Measurements from ENCODE around the gene AGO4. TPM values are rescaled to one million over a fixed set of nuclear protein-coding genes. Genes with fewer than 3 reads are reported as not detected.

AGO4 gene
- total RNA-seq, 1 experiment from 2014 or later: 14.8 TPM

DNA sequence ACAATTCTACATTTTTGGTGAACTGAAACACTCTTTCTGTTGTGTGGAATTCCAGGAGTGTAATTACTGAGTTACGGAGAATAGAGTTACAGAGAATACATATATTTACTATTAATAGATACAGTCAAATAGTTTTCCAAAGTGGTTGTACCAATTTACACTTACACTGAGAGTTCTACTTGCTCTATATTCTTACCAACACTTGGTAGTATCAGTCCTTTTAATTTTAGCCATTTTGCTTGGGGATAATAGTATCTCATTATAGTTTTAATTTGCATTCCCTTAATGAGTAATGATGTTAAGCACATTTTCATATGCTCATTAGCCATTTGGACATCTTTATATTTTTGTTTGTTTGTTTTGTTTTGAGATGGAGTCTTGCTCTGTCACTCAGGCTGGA, 28.9 kb downstream of the AGO4 start:
- CTCF ChIA-PET: no interaction called here
- no TSS peak for BruUV-seq (replicated peaks)
- Histone ChIP-seq H3K4me1 (ENCODE audit: control insufficient read depth, insufficient read depth, low read length) (no peaks in the 10 kb centered on the region), H3K9me3 (ENCODE audit: control insufficient read depth, insufficient read depth, low read depth, low read length) (no peaks in the 10 kb centered on the region), H3K27me3 (ENCODE audit: control insufficient read depth, insufficient read depth, low read length) (no peaks in the 10 kb centered on the region), H3K27ac (ENCODE audit: low read length) (no peak overlapping the region), H3K4me3 (ENCODE audit: low read depth in 2 of 2, low read length in 2 of 2) (no peak overlapping the region), H3K36me3 (ENCODE audit: control insufficient read depth, insufficient read depth, low read length) (0 out of 2 replicates have a peak, but pooled peaks cover 2% of the 10 kb centered on the region)
- DNase-seq (ENCODE audit: low read depth, low spot score) (no peak), ATAC-seq (no peak)
- POLR2A ChIA-PET: no interaction called here
- intact Hi-C loops (cut with micrococcal nuclease; ENCODE audit: unreplicated experiment) (no loop called here), in situ Hi-C loops (cut with HindIII; ENCODE audit: low pct_unique_long_range_greater_than_20kb, low sequenced_read_pairs) (no loop called here)
- TF ChIP-seq SIN3A (IDR thresholded peaks at IDR 0.05; ENCODE audit: borderline replicate concordance, insufficient read depth, low read depth, low read length): no peak
- TF ChIP-seq, protein P1, sequence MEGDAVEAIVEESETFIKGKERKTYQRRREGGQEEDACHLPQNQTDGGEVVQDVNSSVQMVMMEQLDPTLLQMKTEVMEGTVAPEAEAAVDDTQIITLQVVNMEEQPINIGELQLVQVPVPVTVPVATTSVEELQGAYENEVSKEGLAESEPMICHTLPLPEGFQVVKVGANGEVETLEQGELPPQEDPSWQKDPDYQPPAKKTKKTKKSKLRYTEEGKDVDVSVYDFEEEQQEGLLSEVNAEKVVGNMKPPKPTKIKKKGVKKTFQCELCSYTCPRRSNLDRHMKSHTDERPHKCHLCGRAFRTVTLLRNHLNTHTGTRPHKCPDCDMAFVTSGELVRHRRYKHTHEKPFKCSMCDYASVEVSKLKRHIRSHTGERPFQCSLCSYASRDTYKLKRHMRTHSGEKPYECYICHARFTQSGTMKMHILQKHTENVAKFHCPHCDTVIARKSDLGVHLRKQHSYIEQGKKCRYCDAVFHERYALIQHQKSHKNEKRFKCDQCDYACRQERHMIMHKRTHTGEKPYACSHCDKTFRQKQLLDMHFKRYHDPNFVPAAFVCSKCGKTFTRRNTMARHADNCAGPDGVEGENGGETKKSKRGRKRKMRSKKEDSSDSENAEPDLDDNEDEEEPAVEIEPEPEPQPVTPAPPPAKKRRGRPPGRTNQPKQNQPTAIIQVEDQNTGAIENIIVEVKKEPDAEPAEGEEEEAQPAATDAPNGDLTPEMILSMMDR (IDR thresholded peaks at IDR 0.05): no peak
- no peak for TF ChIP-seq POLR2AphosphoS5 (IDR thresholded peaks at IDR 0.05; ENCODE audit: low read depth, low read length)
- no peak for TF ChIP-seq REST (IDR thresholded peaks at IDR 0.05; ENCODE audit: insufficient read depth in 1 of 2, low read depth in 2 of 2, low read length in 1 of 2)
- no peak for TF ChIP-seq TCF7L2 (IDR thresholded peaks at IDR 0.05; ENCODE audit: low read depth, low read length)

GRCh38 chr1:35838693-35839245, 31.0 kb downstream of the AGO4 start:
- 0 out of 2 replicates have a peak, but pooled peaks cover 2% of the 10 kb centered on the region for H3K36me3 ChIP-seq (ENCODE audit: control insufficient read depth, insufficient read depth, low read length)
- H3K27me3 ChIP-seq (ENCODE audit: control insufficient read depth, insufficient read depth, low read length): no peaks in the 10 kb centered on the region
- H3K9me3 ChIP-seq (ENCODE audit: control insufficient read depth, insufficient read depth, low read depth, low read length): no peaks in the 10 kb centered on the region
- in situ Hi-C loops (cut with HindIII; ENCODE audit: low pct_unique_long_range_greater_than_20kb, low sequenced_read_pairs): no loop called here
- ATAC-seq: no peak
- POLR2A ChIA-PET: no interaction called here
- TF ChIP-seq POLR2AphosphoS5 (IDR thresholded peaks at IDR 0.05; ENCODE audit: low read depth, low read length) (no peak), SIN3A (IDR thresholded peaks at IDR 0.05; ENCODE audit: borderline replicate concordance, insufficient read depth, low read depth, low read length) (no peak), TCF7L2 (IDR thresholded peaks at IDR 0.05; ENCODE audit: low read depth, low read length) (no peak), REST (IDR thresholded peaks at IDR 0.05; ENCODE audit: insufficient read depth in 1 of 2, low read depth in 2 of 2, low read length in 1 of 2) (no peak)
- TF ChIP-seq, protein P1 (IDR thresholded peaks at IDR 0.05): no peak
- BruUV-seq (replicated peaks): no TSS peak
- no peak overlapping the region for H3K4me3 ChIP-seq (ENCODE audit: low read depth in 2 of 2, low read length in 2 of 2)
- intact Hi-C loops (cut with micrococcal nuclease; ENCODE audit: unreplicated experiment): no loop called here
- CTCF ChIA-PET: no interaction called here
- no peak overlapping the region for H3K27ac ChIP-seq (ENCODE audit: low read length)
- DNase-seq (ENCODE audit: low read depth, low spot score): no peak
- no peaks in the 10 kb centered on the region for H3K4me1 ChIP-seq (ENCODE audit: control insufficient read depth, insufficient read depth, low read length)

Measured in Panc1 (cell line).